Esophagus (tissue), 2 donors: ENCODE results near the gene PLCG1. TPM values are rescaled to one million over a fixed set of nuclear protein-coding genes. Genes with fewer than 3 reads are reported as not detected.

Source experiments
- H3K27ac ChIP-seq, 2 donors: one replicate each; pipeline ENCODE4 v1.5.1; 2013; ENCODE audit warnings: low read depth in 2 of 2, mild to moderate bottlenecking in 2 of 2, inconsistent platforms in 1 of 2, low read length in 1 of 2, moderate library complexity in 1 of 2
- H3K27me3 ChIP-seq, 2 donors: one replicate each; pipeline ENCODE4 v1.6.1; 2013; ENCODE audit warnings: low read length in 2 of 2, control low read depth in 1 of 2, mild to moderate bottlenecking in 1 of 2; ENCODE audit not compliant: insufficient read depth in 2 of 2, control insufficient read depth in 1 of 2
- H3K36me3 ChIP-seq, 2 donors: one replicate each; pipeline ENCODE4 v1.6.1; 2013; ENCODE audit warnings: low read length in 1 of 2; ENCODE audit not compliant: control insufficient read depth in 2 of 2, insufficient read depth in 2 of 2
- H3K4me1 ChIP-seq, 2 donors: one replicate each; pipeline ENCODE4 v1.6.1; 2013; ENCODE audit warnings: low read length in 1 of 2; ENCODE audit not compliant: control insufficient read depth in 2 of 2, insufficient read depth in 2 of 2
- H3K4me3 ChIP-seq, 2 donors: one replicate each; pipeline ENCODE4 v1.5.1; 2013; ENCODE audit warnings: low read length in 2 of 2, mild to moderate bottlenecking in 2 of 2, low read depth in 1 of 2, moderate library complexity in 1 of 2
- H3K9me3 ChIP-seq, 2 donors: one replicate each; pipeline ENCODE4 v1.6.1; 2013; ENCODE audit warnings: mild to moderate bottlenecking in 2 of 2, low read depth in 1 of 2, low read length in 1 of 2, moderate library complexity in 1 of 2; ENCODE audit not compliant: control insufficient read depth in 2 of 2, insufficient read depth in 1 of 2
- WGBS, 2 donors: extraction: QIAGEN DNeasy Blood & Tissue Kit; methylation state at CpG; one replicate each; pipeline ENCODE4 v1.1.7; 2013; 5-methylcytosine and 5-hydroxymethylcytosine counted together
- polyA plus RNA-seq, 2 donors: library from polyadenylated mRNA; stranded (reverse); fragments of 200-250 nt; gene quantifications; one replicate each; pipeline ENCODE4 v1.2.3, GENCODE V29; 2013
- donor health status: healthy with polysubstance abuse.
- donor health status: Bipolar disorder and iron deficiency.

PLCG1 gene
- polyA plus RNA-seq, 2 donors, result 26.2 to 45.3 TPM

DNA sequence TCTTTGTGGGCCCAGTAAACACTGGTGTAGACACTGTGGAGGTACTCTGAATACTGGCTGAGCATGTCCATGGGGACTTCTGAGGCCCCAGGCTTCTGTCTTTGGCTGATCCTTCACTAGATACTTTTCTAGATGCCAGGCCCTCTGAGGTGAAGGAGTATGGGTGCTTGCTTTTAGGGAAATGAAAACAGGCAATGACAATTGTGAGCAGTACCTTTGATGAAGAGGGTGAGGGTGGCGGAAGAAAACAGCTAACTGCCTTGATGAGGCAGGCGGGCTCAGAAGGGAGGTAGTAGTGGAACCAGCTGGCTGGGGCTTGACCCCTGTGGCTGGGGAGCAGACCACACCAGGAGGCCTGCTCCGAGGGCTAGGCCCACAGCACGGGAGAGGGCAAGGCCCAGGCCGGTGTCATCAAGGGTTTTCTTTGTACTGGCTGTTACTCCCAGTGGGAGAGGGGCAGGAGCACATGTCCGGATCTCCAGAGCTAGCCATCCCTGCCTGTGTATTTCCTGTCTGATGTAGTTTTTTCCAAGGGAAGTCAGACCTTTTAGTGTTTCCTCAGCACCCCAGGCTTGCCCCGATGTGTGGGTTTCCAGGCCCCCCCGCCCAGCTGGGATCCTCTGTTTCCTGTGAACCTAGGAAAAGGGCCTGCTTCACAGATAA lies 3.9 kb downstream of the PLCG1 start:
- H3K27me3 ChIP-seq, result no peaks in the 10 kb centered on the region
- H3K4me1 ChIP-seq, result peaks cover 15 to 43% of the 10 kb centered on the region in 2 donors
- H3K27ac ChIP-seq, result peak overlapping the region; percentile 28 to 74
- WGBS, 2 donors, result 52 to 55% methylated on average over 8 of the region's 8 CpGs
- H3K36me3 ChIP-seq, result peaks cover 0 to 3% of the 10 kb centered on the region in 2 donors
- no peak overlapping the region for H3K4me3 ChIP-seq
- no peaks in the 10 kb centered on the region for H3K9me3 ChIP-seq

GRCh38 chr20:41142245-41142644 lies 4.9 kb downstream of the PLCG1 start:
- WGBS, 2 donors, result 62 to 67% methylated on average over 4 of the region's 4 CpGs
- H3K27ac ChIP-seq, result peak overlapping the region in 1 of 2 donors; percentile 11
- H3K4me3 ChIP-seq, result no peak overlapping the region
- no peaks in the 10 kb centered on the region for H3K27me3 ChIP-seq
- peaks cover 19 to 50% of the 10 kb centered on the region in 2 donors for H3K4me1 ChIP-seq
- H3K9me3 ChIP-seq, result no peaks in the 10 kb centered on the region
- peaks cover 0 to 3% of the 10 kb centered on the region in 2 donors for H3K36me3 ChIP-seq

- Histone ChIP-seq H3K27ac (peak overlapping the region in 1 of 2 donors; percentile 30), H3K27me3 (no peaks in the 10 kb centered on the region)
- 47 to 58% methylated on average over 5 of the region's 5 CpGs for WGBS, 2 donors
Observed at GRCh38 chr20:41142919-41143318, 5.6 kb downstream of the PLCG1 start.

GRCh38 chr20:41143354-41143753 lies 6.0 kb downstream of the PLCG1 start:
- 57 to 63% methylated on average over 2 of the region's 2 CpGs for WGBS, 2 donors
- peak overlapping the region; percentile 17 to 48 for H3K27ac ChIP-seq
- H3K4me1 ChIP-seq, result peaks cover 19 to 51% of the 10 kb centered on the region in 2 donors

More at GRCh38 chr20:41142919-41143318, 5.6 kb downstream of the PLCG1 start:
- Histone ChIP-seq H3K36me3 (peaks cover 0 to 3% of the 10 kb centered on the region in 2 donors), H3K9me3 (no peaks in the 10 kb centered on the region), H3K4me1 (peaks cover 19 to 51% of the 10 kb centered on the region in 2 donors), H3K4me3 (no peak overlapping the region)

DNA sequence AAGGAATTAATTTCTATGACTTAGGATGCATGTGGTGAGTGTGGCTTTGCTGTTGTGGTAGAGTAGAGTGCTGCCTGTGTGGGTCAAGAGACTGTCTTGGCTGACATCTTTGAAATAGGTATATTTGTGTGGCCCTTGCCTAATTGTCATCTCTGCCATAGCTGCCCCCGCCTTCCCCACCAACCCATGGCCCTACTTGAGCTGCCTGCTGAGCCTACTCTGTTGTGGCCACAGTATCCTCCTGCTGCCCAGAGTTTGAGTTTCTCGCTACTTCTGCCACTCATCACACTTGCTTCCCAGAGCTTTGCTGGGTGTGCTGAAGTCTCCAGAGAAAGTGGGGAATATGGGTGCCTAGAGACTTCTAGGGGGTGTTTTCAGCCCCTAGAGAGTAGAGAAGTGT lies 8.0 kb downstream of the PLCG1 start:
- WGBS, 2 donors, result 98% methylated on average over 2 of the region's 2 CpGs
- no peaks in the 10 kb centered on the region for H3K9me3 ChIP-seq
- no peaks in the 10 kb centered on the region for H3K27me3 ChIP-seq
- H3K4me3 ChIP-seq, result no peak overlapping the region
- peaks cover 0 to 3% of the 10 kb centered on the region in 2 donors for H3K36me3 ChIP-seq
- peaks cover 19 to 50% of the 10 kb centered on the region in 2 donors for H3K4me1 ChIP-seq
- H3K27ac ChIP-seq, result peak overlapping the region; percentile 22 to 57

More at GRCh38 chr20:41143354-41143753, 6.0 kb downstream of the PLCG1 start:
- no peaks in the 10 kb centered on the region for H3K9me3 ChIP-seq
- H3K4me3 ChIP-seq, result no peak overlapping the region
- peaks cover 0 to 3% of the 10 kb centered on the region in 2 donors for H3K36me3 ChIP-seq
- no peaks in the 10 kb centered on the region for H3K27me3 ChIP-seq

DNA sequence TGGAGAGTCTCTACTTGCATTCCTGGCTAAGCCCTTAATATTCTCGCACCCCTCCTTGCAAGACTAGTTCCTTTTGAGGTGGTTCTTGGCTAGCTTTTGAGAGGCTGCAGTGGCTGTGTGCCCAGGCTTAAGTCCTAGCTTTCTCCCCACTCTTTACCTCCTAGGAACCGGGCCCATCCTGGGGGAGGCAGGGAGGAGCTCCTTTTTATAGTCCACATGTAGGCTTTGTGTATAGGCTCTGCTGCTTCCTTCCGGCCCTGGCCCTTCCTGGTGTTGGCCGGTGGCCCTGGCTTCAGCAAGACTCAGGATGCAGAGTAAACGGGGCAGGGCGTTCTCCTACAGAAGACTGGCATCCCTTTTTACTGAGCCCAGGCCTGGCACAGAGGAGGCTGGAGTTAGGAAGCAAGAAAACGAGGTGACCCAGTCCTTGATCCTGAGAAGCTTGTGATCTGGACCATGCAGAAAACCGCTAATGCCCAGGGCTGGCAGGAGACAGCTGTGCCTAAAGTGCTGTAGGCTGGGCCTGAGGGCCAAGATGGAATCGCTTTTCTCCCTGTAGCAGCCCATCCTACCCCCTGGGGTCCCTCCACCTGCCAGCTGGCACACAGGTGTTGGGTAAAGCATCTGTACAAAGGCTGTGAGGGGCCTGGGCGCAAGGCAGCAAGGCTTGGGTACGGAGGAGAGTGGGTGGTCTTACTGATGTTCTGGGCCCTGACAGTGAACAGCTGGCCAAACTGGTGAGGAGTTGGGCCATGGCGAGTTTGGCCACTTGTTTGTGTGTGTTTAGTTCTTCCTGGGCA lies 8.7 kb downstream of the PLCG1 start:
- no peak overlapping the region for H3K4me3 ChIP-seq
- H3K27ac ChIP-seq, result peak overlapping the region; percentile 53 to 57
- WGBS, 2 donors, result 39 to 52% methylated on average over 12 of the region's 12 CpGs
- no peaks in the 10 kb centered on the region for H3K9me3 ChIP-seq
- peaks cover 16 to 44% of the 10 kb centered on the region in 2 donors for H3K4me1 ChIP-seq
- no peaks in the 10 kb centered on the region for H3K27me3 ChIP-seq
- H3K36me3 ChIP-seq, result no peaks in the 10 kb centered on the region

- WGBS, 2 donors, result 68 to 69% methylated on average over 8 of the region's 8 CpGs
- H3K27me3 ChIP-seq, result no peaks in the 10 kb centered on the region
- H3K4me1 ChIP-seq, result peaks cover 16 to 42% of the 10 kb centered on the region in 2 donors
- H3K36me3 ChIP-seq, result no peaks in the 10 kb centered on the region
- H3K27ac ChIP-seq, result peak overlapping the region in 1 of 2 donors; percentile 61
- H3K9me3 ChIP-seq, result no peaks in the 10 kb centered on the region
- no peak overlapping the region for H3K4me3 ChIP-seq
Observed at GRCh38 chr20:41147767-41148191, 10.4 kb downstream of the PLCG1 start.

DNA sequence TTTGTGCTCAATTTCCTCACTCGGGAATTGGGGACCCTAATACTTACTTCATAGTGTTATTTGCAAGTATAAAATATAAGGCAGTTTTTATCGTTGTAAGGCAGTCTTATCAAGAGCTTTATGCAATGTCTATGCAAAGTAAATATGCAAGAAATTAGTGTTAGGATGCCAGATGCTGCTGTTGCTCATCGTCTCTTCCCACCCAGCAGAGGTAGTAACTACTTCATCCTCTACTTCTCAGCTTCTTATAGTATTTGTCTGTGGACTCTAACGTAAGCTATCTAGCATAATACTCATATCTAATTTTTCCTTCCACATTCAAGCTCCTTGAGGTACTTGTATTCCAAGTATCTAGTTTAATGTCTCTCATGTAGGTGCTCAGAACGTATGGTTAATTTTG lies 11.6 kb downstream of the PLCG1 start:
- peaks cover 17 to 34% of the 10 kb centered on the region in 2 donors for H3K4me1 ChIP-seq
- H3K4me3 ChIP-seq, result no peak overlapping the region
- WGBS, 2 donors, result 80 to 82% methylated on average over 5 of the region's 5 CpGs
- no peaks in the 10 kb centered on the region for H3K27me3 ChIP-seq
- no peaks in the 10 kb centered on the region for H3K36me3 ChIP-seq
- H3K9me3 ChIP-seq, result no peaks in the 10 kb centered on the region
- no peak overlapping the region for H3K27ac ChIP-seq

- Histone ChIP-seq H3K4me1 (peaks cover 15 to 34% of the 10 kb centered on the region in 2 donors), H3K36me3 (no peaks in the 10 kb centered on the region), H3K9me3 (no peaks in the 10 kb centered on the region), H3K27ac (peak overlapping the region in 1 of 2 donors; percentile 36), H3K4me3 (no peak overlapping the region), H3K27me3 (no peaks in the 10 kb centered on the region)
- 55 to 63% methylated on average over 3 of the region's 3 CpGs for WGBS, 2 donors
Observed at GRCh38 chr20:41150664-41151063, 13.3 kb downstream of the PLCG1 start.
